ENCODE data around the gene STRIP2. TPM values are rescaled to one million over a fixed set of nuclear protein-coding genes. Genes with fewer than 3 reads are reported as not detected.

The STRIP2 gene
- total RNA-seq, 1 experiment from 2014 or later: 9.9 TPM

- Histone ChIP-seq H3K27ac (ENCODE audit: insufficient read length, low read depth, low read length) (no peak overlapping the region), H3K79me2 (ENCODE audit: insufficient read depth, low read length) (no peaks in the 10 kb centered on the region), H3K23ac (ENCODE audit: insufficient read length, low read depth, low read length) (no peak overlapping the region), H3K9me3 (ENCODE audit: control insufficient read depth, low read depth, low read length) (no peaks in the 10 kb centered on the region), H3K18ac (ENCODE audit: insufficient read length, low read depth, low read length) (no peak overlapping the region), H3K23me2 (ENCODE audit: insufficient read length, low read depth, low read length, poor library complexity, severe bottlenecking) (no peaks in the 10 kb centered on the region), H3T11ph (ENCODE audit: low read length) (no peak overlapping the region), H2AFZ (ENCODE audit: low read length) (no peak overlapping the region), H3K4ac (ENCODE audit: low read depth, low read length) (no peak overlapping the region), H2BK5ac (ENCODE audit: insufficient read length, low read length) (no peak overlapping the region), H4K8ac (replicated peaks; ENCODE audit: insufficient read length, low read depth, low read length) (no peak overlapping the region), H3K4me1 (ENCODE audit: insufficient read depth, low read length) (no peaks in the 10 kb centered on the region; the same call in 1 of the 2 replicates), H4K20me1 (ENCODE audit: control insufficient read depth, insufficient read depth, insufficient read length) (no peaks in the 10 kb centered on the region), H4K91ac (ENCODE audit: insufficient read length, low read depth, low read length) (no peak overlapping the region), H2BK120ac (ENCODE audit: low read depth, low read length, poor library complexity, severe bottlenecking) (no peak overlapping the region), H2AK5ac (ENCODE audit: insufficient read length, low read length) (no peak overlapping the region), H3K14ac (ENCODE audit: insufficient read depth, low read length) (no peak overlapping the region), H2BK20ac (ENCODE audit: low read depth, low read length, poor library complexity, severe bottlenecking) (no peak overlapping the region), H4K5ac (ENCODE audit: insufficient read length, low read depth, low read length) (no peak overlapping the region), H3K4me2 (ENCODE audit: insufficient read depth, insufficient read length, low read length) (no peak overlapping the region), H3K79me1 (ENCODE audit: insufficient read depth, low read depth, low read length, poor library complexity, severe bottlenecking) (no peaks in the 10 kb centered on the region), H3K56ac (ENCODE audit: insufficient read length, low read depth, low read length) (no peak overlapping the region), H2BK15ac (ENCODE audit: low read depth, low read length) (no peak overlapping the region), H3K27me3 (ENCODE audit: insufficient read depth, low read length) (no peaks in the 10 kb centered on the region), H2BK12ac (ENCODE audit: insufficient read length, low read depth, low read length) (no peak overlapping the region), H3K9ac (ENCODE audit: extremely low read depth, insufficient read length, low read length) (no peak overlapping the region)
- H3K4me3 Mint-ChIP-seq: no peak overlapping the region
- H3K4me1 Mint-ChIP-seq: peaks cover 19 to 20% of the 10 kb centered on the region in 2 experiments
- TF ChIP-seq, protein P1, sequence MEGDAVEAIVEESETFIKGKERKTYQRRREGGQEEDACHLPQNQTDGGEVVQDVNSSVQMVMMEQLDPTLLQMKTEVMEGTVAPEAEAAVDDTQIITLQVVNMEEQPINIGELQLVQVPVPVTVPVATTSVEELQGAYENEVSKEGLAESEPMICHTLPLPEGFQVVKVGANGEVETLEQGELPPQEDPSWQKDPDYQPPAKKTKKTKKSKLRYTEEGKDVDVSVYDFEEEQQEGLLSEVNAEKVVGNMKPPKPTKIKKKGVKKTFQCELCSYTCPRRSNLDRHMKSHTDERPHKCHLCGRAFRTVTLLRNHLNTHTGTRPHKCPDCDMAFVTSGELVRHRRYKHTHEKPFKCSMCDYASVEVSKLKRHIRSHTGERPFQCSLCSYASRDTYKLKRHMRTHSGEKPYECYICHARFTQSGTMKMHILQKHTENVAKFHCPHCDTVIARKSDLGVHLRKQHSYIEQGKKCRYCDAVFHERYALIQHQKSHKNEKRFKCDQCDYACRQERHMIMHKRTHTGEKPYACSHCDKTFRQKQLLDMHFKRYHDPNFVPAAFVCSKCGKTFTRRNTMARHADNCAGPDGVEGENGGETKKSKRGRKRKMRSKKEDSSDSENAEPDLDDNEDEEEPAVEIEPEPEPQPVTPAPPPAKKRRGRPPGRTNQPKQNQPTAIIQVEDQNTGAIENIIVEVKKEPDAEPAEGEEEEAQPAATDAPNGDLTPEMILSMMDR (conservative IDR thresholded peaks at IDR 0.05): no peak
- peaks cover 1 to 2% of the 10 kb centered on the region in 2 experiments for H3K9me3 Mint-ChIP-seq
- H3K36me3 Mint-ChIP-seq (ENCODE audit: insufficient read depth in 1 of 3, low read depth in 3 of 3): peaks cover 2 to 22% (median 5%) of the 10 kb centered on the region in 3 experiments
- H3K27me3 Mint-ChIP-seq (ENCODE audit: low read depth): no peaks in the 10 kb centered on the region
- H3K27ac Mint-ChIP-seq: peak overlapping the region; percentile 32 to 75 (median 55); a peak in 3 of 7 replicates
- DNase-seq: no peak
Measured at GRCh38 chr7:129469930-129470329, 35.7 kb downstream of the STRIP2 start.
